HG02885 (cell line): ENCODE measurements around the gene SPPL2B.
"Not testable (repeated sequence)": the region's sequence is repeated elsewhere in the genome, so short reads cannot be mapped to it uniquely, and the experiment has no call there.

ENCODE experiments used
- ATAC-seq: cut with Tn5 transposase; IDR thresholded peaks from one replicate; pipeline ENCODE4 v1.9.1; 2021; ENCODE audit warnings: mild to moderate bottlenecking; ENCODE audit not compliant: unreplicated experiment, poor library complexity

The SPPL2B gene

GRCh38 chr19:2374808-2375207, 46.3 kb downstream of the SPPL2B start:
- no peak for ATAC-seq

- no peak for ATAC-seq
These were observed 47.1 kb downstream of the SPPL2B start for GRCh38 chr19:2375353-2376121.

- no peak for ATAC-seq
These were observed 48.5 kb downstream of the SPPL2B start for GRCh38 chr19:2376784-2377519.

GRCh38 chr19:2380567-2380966, 52.1 kb downstream of the SPPL2B start:
- ATAC-seq = no peak

GRCh38 chr19:2381148-2381820, 52.8 kb downstream of the SPPL2B start:
- ATAC-seq = no peak

- ATAC-seq = no peak
These were observed 54.2 kb downstream of the SPPL2B start for GRCh38 chr19:2382530-2383222.

GRCh38 chr19:2385053-2385721, 56.7 kb downstream of the SPPL2B start:
- ATAC-seq = no peak

- no peak for ATAC-seq
These were observed 59.1 kb downstream of the SPPL2B start for GRCh38 chr19:2387367-2388288.

GRCh38 chr19:2389594-2389993, 61.1 kb downstream of the SPPL2B start:
- no peak for ATAC-seq

- ATAC-seq = no peak
These were observed 62.7 kb downstream of the SPPL2B start for GRCh38 chr19:2391118-2391725.

GRCh38 chr19:2392366-2392765, 63.9 kb downstream of the SPPL2B start:
- no peak for ATAC-seq

- ATAC-seq = not testable (repeated sequence)
These were observed 64.4 kb downstream of the SPPL2B start for GRCh38 chr19:2392899-2393298.

GRCh38 chr19:2394054-2394441, 65.6 kb downstream of the SPPL2B start:
- peak; percentile 13 for ATAC-seq

GRCh38 chr19:2394442-2395292, 66.2 kb downstream of the SPPL2B start:
- ATAC-seq = peak; percentile 68

- not testable (repeated sequence) for ATAC-seq
These were observed 66.9 kb downstream of the SPPL2B start for GRCh38 chr19:2395293-2395829.

GRCh38 chr19:2397173-2397572, 68.7 kb downstream of the SPPL2B start:
- ATAC-seq = not testable (repeated sequence)

GRCh38 chr19:2398735-2399305, 70.3 kb downstream of the SPPL2B start:
- ATAC-seq = no peak
